GM18499 (cell line): ENCODE results near the gene SLC25A6.
"Not testable (repeated sequence)": the region's sequence is repeated elsewhere in the genome, so short reads cannot be mapped to it uniquely, and the experiment has no call there.

Source experiments
- ATAC-seq: cut with Tn5 transposase; IDR thresholded peaks from one replicate; pipeline ENCODE4 v1.9.1; 2021; ENCODE audit warnings: moderate number of reproducible peaks; ENCODE audit not compliant: insufficient read depth, unreplicated experiment

SLC25A6 gene

GRCh38 chrX:1391707-1392375 lies at the start of gene SLC25A6:
TSS of gene SLC25A6 (minus strand) at chrX:1392113. CDS start at chrX:1392009, 104 bp downstream.
- ATAC-seq, result peak; percentile 85

DNA sequence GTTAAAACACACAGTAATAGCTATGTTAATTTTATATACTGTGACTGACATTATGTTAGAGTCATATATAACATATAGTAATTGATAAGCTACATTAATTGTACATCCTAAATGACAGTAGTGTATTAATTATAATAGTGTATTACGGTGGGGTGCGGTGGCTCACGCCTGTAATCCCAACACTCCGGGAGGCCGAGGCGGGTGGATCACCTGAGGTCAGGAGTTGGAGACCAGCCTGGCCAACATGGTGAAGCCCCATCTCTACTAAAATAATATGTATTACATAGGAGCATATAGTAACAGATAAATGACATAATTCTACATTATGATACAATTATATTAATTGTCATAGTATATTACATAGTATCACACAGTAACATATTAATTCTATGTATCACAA lies 48.6 kb upstream of the SLC25A6 start:
- no peak for ATAC-seq

- ATAC-seq, result no peak
These were observed 43.5 kb upstream of the SLC25A6 start for GRCh38 chrX:1435241-1435895.

GRCh38 chrX:1434871-1435240 lies 42.9 kb upstream of the SLC25A6 start:
- ATAC-seq, result no peak

GRCh38 chrX:1433646-1434357 lies 41.9 kb upstream of the SLC25A6 start:
- no peak for ATAC-seq

- ATAC-seq, result no peak
These were observed 38.5 kb upstream of the SLC25A6 start for GRCh38 chrX:1430451-1430850.

DNA sequence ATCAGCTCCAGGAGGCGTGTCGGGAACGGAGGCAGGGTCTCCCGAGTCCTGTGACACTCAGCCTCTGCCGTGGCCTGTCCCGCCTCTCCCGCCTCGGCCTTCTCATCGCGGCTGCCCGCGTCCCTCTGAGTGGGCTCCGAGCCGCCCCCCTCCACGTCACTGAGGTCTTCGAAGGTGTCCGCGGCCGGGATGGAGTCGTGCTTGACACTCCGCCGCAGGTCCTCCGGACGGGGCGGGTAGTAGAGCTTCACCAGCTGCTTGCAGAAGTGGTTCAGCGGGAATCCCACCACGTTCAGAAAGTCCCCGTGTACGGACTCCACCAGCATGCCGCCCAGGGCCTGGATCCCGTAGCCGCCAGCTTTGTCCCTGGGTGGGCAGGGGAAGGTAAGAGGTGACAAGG lies 35.8 kb upstream of the SLC25A6 start:
- ATAC-seq, result no peak

GRCh38 chrX:1426321-1426720 lies 34.4 kb upstream of the SLC25A6 start:
- not testable (repeated sequence) for ATAC-seq

DNA sequence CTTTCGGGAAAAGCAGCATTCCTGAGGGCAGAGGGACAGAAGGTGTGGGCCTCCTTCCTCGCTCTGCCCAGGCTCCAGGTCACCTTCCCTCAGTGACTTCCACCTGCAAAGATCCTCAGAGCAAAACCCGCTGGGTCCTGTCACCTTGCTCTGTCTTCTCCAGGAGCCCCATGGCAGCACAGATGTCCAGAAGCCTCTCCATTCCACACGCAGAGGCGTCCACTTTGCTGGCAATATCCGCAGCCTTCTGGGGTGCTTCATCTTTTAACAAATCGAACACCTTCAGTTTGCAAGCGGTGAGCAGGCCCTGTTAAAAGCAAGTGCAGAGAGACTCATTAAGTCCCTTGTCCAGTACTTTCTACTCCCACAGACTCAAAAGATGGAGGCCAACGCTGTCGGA lies 33.5 kb upstream of the SLC25A6 start:
- no peak for ATAC-seq

GRCh38 chrX:1424147-1424851 lies 32.4 kb upstream of the SLC25A6 start:
- no peak for ATAC-seq

GRCh38 chrX:1423215-1423614 lies 31.3 kb upstream of the SLC25A6 start:
- ATAC-seq, result no peak

- no peak for ATAC-seq
These were observed 30.2 kb upstream of the SLC25A6 start for GRCh38 chrX:1422135-1422465.

DNA sequence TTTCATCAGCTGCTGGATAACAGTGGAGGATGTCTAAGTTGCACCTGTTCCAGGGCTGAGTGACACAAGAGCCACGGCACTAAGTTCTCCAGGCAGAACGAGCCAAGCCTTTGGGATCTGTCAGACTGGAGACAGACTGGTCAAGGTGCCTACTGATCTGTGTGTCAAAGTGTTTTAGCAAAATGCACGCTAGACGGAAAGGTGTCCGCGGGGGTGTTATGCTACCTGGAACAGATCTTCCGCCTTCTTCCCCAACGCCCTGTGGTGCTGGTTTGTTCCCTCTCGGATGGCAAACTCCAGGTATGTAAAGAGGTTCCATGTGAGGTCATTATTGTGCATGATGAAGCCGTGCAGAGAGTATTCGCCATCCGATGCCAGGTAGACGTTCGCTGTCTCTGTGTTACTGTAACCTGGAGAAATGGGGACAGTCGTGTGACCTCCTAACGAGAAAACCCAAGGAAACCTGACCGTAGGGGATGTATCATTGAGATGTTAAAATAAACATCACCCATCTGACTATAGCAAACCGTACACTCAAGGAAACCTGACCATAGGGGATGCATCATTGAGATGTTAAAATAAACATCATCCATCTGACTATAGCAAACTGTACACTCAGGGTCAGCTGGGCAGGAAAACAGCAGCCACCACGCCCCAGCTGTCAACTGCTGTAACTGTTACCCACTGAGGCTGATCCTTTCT lies 29.7 kb upstream of the SLC25A6 start:
- no peak for ATAC-seq

DNA sequence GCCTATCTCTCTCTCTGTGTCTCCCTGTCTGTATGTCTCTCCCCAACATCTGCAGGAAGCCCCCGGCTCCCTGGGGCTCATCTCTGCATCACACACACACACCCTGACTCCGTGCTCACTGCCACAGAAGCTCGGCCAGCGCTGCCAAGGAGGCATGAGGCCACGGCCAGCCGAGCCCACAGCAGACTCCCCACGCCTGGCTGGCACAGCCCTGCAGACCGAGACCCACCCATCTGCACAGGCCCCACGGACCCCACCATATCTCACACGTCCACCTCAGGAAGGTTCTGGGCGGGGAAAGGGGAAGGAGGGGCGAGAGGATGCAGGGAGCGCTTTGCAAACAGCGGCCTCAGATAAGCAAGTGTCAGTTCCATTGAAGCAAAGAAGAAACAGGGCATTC lies 28.5 kb upstream of the SLC25A6 start:
- ATAC-seq, result no peak

DNA sequence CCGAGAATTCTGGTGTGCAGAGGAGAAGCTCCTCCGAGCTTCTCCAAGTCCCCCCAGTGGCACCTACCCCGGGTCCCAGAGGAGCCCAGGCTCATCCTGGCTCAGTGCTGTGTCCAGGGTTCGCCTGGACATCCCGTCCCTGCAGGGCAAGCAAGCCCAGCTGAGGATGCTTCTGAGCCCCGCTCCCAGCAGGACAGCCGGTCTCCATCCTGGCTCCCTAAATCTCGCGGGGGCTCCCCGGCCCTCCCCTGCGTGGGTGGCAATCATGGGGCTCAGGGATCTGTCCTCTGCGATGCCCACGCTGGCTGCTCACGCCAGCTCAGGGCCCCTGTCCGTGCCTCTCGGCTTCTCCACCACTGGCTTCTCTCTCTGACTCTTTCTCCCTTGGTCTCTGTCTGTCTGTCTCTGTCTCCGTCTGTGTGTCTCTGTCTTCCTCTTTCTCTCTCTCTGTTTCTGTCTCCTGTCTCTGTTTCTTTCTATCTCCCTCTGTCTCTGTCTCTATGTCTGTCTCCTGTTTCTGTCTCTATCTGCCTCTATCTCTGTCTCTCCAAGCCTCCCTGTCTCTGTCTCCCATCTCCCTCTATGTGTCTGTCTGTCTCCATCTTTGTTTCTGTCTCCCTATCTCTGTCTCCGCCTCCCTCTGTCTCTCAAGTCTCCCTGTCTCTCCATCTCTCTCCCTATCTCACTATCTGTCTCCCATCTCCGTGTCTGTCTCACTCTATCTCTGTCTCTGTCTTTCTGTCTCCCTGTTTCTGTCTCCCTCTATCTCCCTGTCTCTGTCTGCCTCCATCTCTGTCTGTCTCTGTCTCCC lies 27.8 kb upstream of the SLC25A6 start:
- ATAC-seq, result no peak

- ATAC-seq, result no peak
These were observed 27.1 kb upstream of the SLC25A6 start for GRCh38 chrX:1418901-1419544.

- no peak for ATAC-seq
These were observed 26.2 kb upstream of the SLC25A6 start for GRCh38 chrX:1417921-1418771.
